ENCODE data around the gene AOC2.
"Not testable (repeated sequence)": the region's sequence is repeated elsewhere in the genome, so short reads cannot be mapped to it uniquely, and the experiment has no call there.

AOC2 gene

GRCh38 chr17:42853004-42853403, 8.6 kb downstream of the AOC2 start:
- DNase-seq, result no peak

- no peak for DNase-seq
Measured at GRCh38 chr17:42853597-42853967, 9.2 kb downstream of the AOC2 start.

GRCh38 chr17:42853968-42854790, 9.8 kb downstream of the AOC2 start:
- DNase-seq, result no peak

GRCh38 chr17:42855048-42855596, 10.7 kb downstream of the AOC2 start:
- DNase-seq, result no peak

- not testable (repeated sequence) for DNase-seq
Measured at GRCh38 chr17:42856093-42856492, 11.7 kb downstream of the AOC2 start.

GRCh38 chr17:42856516-42856915, 12.1 kb downstream of the AOC2 start:
- not testable (repeated sequence) for DNase-seq

- DNase-seq, result no peak
Measured at GRCh38 chr17:42857389-42857788, 13.0 kb downstream of the AOC2 start.

- DNase-seq, result no peak
Measured at GRCh38 chr17:42865638-42866094, 21.3 kb downstream of the AOC2 start.

GRCh38 chr17:42866216-42866615, 21.8 kb downstream of the AOC2 start:
- no peak for DNase-seq

GRCh38 chr17:42866631-42867575, 22.5 kb downstream of the AOC2 start:
- no peak for DNase-seq

- not testable (repeated sequence) for DNase-seq
Measured at GRCh38 chr17:42867694-42868261, 23.4 kb downstream of the AOC2 start.

GRCh38 chr17:42868338-42868737, 24.0 kb downstream of the AOC2 start:
- no peak for DNase-seq

- DNase-seq, result no peak
Measured at GRCh38 chr17:42871647-42872046, 27.3 kb downstream of the AOC2 start.

GRCh38 chr17:42872251-42872965, 28.0 kb downstream of the AOC2 start:
- no peak for DNase-seq

- no peak for DNase-seq
Measured at GRCh38 chr17:42873315-42873714, 28.9 kb downstream of the AOC2 start.

- DNase-seq, result not testable (repeated sequence)
Measured at GRCh38 chr17:42873932-42874695, 29.7 kb downstream of the AOC2 start.

GRCh38 chr17:42877037-42877436, 32.7 kb downstream of the AOC2 start:
- no peak for DNase-seq

GRCh38 chr17:42878123-42878880, 33.9 kb downstream of the AOC2 start:
- no peak for DNase-seq

GRCh38 chr17:42878924-42879595, 34.7 kb downstream of the AOC2 start:
- no peak for DNase-seq

Data from amygdala (tissue), 56 donors.